ENCODE measurements around the gene REC8. TPM values are rescaled to one million over a fixed set of nuclear protein-coding genes. Genes with fewer than 3 reads are reported as not detected.
A peak's percentile ranks its signal among the peaks of the same experiment; 100 is the strongest.

REC8 gene
- total RNA-seq, 1 donor from 2014 or later = 31.5 TPM

- DNase-seq (ENCODE audit: low spot score) = no peak
These were observed 33.2 kb upstream of the REC8 start for GRCh38 chr14:24138396-24139271.

- no peak for DNase-seq (ENCODE audit: low spot score)
These were observed 32.5 kb upstream of the REC8 start for GRCh38 chr14:24139272-24139934.

GRCh38 chr14:24141097-24141880 is 30.6 kb upstream of the REC8 start, which contains the start of gene EMC9:
Gene EMC9 (minus strand): TSS chr14:24141591. CDS start chr14:24141304, 287 bp downstream.
- peak; percentile 100 for DNase-seq (ENCODE audit: low spot score)

GRCh38 chr14:24143511-24143910 is 28.4 kb upstream of the REC8 start:
- DNase-seq (ENCODE audit: low spot score) = no peak

- DNase-seq (ENCODE audit: low spot score) = no peak
These were observed 27.4 kb upstream of the REC8 start for GRCh38 chr14:24144451-24144850.

GRCh38 chr14:24145219-24145618 is 26.7 kb upstream of the REC8 start:
- no peak for DNase-seq (ENCODE audit: low spot score)

GRCh38 chr14:24145690-24146452 is 26.0 kb upstream of the REC8 start:
- DNase-seq (ENCODE audit: low spot score) = no peak

GRCh38 chr14:24146453-24146977 is 25.4 kb upstream of the REC8 start, which contains the start of gene PSME2:
Gene PSME2 (minus strand): TSS chr14:24146610. CDS start chr14:24146581, 29 bp downstream.
- peak; percentile 97 for DNase-seq (ENCODE audit: low spot score)

GRCh38 chr14:24146978-24147760 is 24.7 kb upstream of the REC8 start, which contains the start of gene RNF31:
Gene RNF31 (plus strand): TSS chr14:24147498. CDS start chr14:24147699, 201 bp downstream.
- DNase-seq (ENCODE audit: low spot score) = peak; percentile 99

- DNase-seq (ENCODE audit: low spot score) = peak; percentile 90
These were observed 24.0 kb upstream of the REC8 start for GRCh38 chr14:24147761-24148428.

GRCh38 chr14:24149302-24149969 is 22.4 kb upstream of the REC8 start:
- DNase-seq (ENCODE audit: low spot score) = no peak

- DNase-seq (ENCODE audit: low spot score) = no peak
These were observed 21.8 kb upstream of the REC8 start for GRCh38 chr14:24150061-24150460.

- DNase-seq (ENCODE audit: low spot score) = no peak
These were observed 21.3 kb upstream of the REC8 start for GRCh38 chr14:24150567-24150966.

- no peak for DNase-seq (ENCODE audit: low spot score)
These were observed 20.9 kb upstream of the REC8 start for GRCh38 chr14:24150993-24151392.

GRCh38 chr14:24151404-24152080 is 20.3 kb upstream of the REC8 start:
- DNase-seq (ENCODE audit: low spot score) = no peak

GRCh38 chr14:24155100-24155499 is 16.8 kb upstream of the REC8 start:
- DNase-seq (ENCODE audit: low spot score) = no peak

- DNase-seq (ENCODE audit: low spot score) = no peak
These were observed 15.0 kb upstream of the REC8 start for GRCh38 chr14:24156840-24157239.

- DNase-seq (ENCODE audit: low spot score) = no peak
These were observed 14.5 kb upstream of the REC8 start for GRCh38 chr14:24157331-24157730.

Measured in mesenteric fat pad (tissue), 1 donor.